CD4-positive, alpha-beta T cell treated with Interleukin-17A for 1 hour (primary cell): ENCODE measurements around the gene BLOC1S5.
"Not testable (repeated sequence)": the region's sequence is repeated elsewhere in the genome, so short reads cannot be mapped to it uniquely, and the experiment has no call there.

Experiments used
- DNase-seq: peaks from one replicate; pipeline ENCODE4 v3.0.0-alpha.2; 2020

BLOC1S5 gene

GRCh38 chr6:8080362-8081151, 16.4 kb upstream of the BLOC1S5 start:
- no peak for DNase-seq

- no peak for DNase-seq
These were observed 14.9 kb upstream of the BLOC1S5 start for GRCh38 chr6:8079126-8079525.

DNA sequence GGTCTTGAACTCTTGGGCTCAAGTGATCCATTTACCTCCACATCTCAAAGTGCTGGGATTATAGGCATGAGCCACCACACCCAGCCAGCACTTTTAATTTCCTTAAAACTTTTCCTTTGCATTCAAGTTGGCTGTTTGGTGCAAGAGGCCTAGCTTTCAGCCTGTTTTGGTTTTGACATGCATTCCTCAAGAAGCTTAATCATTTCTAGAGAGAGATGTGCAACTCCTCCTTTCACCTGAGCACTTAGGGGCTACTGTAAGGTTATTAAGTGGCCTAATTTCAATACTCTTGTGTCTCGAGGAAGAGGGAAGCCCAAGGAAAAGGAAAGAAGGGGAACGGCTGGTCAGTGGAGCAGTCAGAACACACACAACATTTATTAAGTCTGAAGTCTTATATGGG, 13.8 kb upstream of the BLOC1S5 start:
- no peak for DNase-seq

GRCh38 chr6:8075704-8076103, 11.5 kb upstream of the BLOC1S5 start:
- DNase-seq = no peak

GRCh38 chr6:8075185-8075584, 11.0 kb upstream of the BLOC1S5 start:
- no peak for DNase-seq

DNA sequence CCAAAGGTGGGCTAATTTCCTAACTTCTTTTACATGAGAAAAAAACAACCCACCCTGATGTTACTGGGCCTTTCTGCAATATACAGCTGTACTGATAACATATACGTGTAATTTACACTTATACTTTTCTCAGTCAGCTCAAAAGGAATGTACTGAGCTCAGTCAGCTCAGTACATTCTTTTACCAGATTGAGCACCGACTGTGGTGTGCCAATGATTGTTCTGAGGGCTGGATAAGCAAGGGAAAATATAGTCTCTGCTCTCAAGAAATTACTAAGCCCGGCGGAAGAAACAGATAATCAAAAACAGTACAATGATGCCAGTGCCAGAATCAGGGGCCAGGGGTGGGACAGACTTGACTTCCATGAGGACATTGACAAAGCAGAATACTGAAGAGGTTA, 10.0 kb upstream of the BLOC1S5 start:
- no peak for DNase-seq

- no peak for DNase-seq
These were observed 9.6 kb upstream of the BLOC1S5 start for GRCh38 chr6:8073758-8074157.

GRCh38 chr6:8070718-8071117, 6.5 kb upstream of the BLOC1S5 start:
- DNase-seq = no peak

DNA sequence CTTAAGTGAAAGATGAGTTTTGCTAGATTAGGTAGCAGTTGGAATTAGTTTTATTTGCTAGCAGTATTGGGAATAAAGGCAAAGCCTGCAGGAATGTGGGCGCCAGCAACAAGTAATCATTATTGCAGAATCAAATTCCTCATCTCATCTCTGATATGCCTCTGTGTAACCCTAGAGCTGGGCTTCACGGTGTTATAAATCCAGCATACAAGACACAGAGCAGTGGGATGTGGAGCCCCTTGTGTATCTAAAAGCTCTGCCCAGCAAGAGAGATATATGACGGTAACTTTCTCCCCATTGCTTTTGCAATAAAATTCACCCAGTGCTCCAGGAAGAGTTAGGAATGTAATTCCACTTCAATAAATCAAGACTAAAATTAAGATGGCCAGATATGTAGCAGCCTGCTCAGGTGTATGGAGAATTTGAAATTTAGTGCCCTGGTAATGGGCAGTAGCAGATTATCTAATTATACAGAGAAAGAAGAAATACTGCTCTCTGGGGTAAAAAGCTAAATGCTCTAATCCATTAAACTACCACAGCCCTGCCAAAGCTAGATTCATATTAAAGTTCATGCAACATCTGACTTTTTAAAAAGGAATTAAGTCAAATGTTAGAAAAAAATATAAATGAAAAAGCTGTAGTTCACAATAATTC, 5.6 kb upstream of the BLOC1S5 start:
- DNase-seq = no peak

DNA sequence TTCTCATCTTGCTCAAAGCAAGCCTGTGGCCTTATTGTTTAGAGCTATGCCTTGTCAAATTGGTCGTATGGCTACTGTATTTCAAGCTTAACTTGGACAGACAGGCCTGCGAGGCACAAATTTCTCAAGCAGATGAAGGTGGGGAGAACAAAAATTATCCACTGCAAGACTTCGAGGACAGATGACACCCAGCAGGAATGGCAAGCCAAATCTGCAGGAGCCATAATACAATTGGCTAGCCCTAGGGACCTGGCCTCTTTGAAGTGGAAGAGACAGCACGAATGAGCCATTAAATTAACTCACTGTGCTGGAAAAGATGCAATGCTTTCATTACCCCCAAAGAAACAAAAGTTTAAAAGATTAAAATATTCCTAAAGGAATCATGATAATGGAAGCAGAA, 5.0 kb upstream of the BLOC1S5 start:
- no peak for DNase-seq

- DNase-seq = no peak
These were observed 1.9 kb upstream of the BLOC1S5 start for GRCh38 chr6:8066108-8066507.

GRCh38 chr6:8065519-8065911, 1.3 kb upstream of the BLOC1S5 start:
- no peak for DNase-seq

- DNase-seq = no peak
These were observed 689 bp upstream of the BLOC1S5 start for GRCh38 chr6:8064638-8065518.

DNA sequence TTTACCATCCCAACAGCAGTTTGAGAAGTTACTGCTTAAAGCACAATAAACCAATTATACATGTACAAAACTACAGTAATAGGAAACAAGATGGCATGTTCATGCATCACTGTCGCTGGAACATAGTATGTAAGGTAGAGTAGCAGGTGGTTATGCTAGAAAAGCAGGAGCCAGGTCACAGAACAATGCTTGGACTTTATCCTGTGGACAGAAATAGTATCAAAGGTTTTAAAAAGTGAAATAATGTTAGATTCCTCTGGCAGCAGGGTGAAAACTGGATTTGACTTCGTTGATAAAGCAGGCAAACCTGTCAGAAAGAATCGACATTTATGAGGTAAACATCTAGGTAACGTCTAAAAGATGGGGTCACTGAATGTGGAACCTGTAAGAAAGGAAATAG, 2.5 kb downstream of the BLOC1S5 start:
- no peak for DNase-seq

GRCh38 chr6:8060346-8060745, 3.8 kb downstream of the BLOC1S5 start:
- no peak for DNase-seq

- DNase-seq = peak; percentile 18
These were observed 5.1 kb downstream of the BLOC1S5 start for GRCh38 chr6:8059129-8059528.

GRCh38 chr6:8057793-8058192, 6.4 kb downstream of the BLOC1S5 start:
- no peak for DNase-seq

GRCh38 chr6:8057263-8057662, 6.9 kb downstream of the BLOC1S5 start:
- no peak for DNase-seq

- no peak for DNase-seq
These were observed 9.9 kb downstream of the BLOC1S5 start for GRCh38 chr6:8054276-8054675.

DNA sequence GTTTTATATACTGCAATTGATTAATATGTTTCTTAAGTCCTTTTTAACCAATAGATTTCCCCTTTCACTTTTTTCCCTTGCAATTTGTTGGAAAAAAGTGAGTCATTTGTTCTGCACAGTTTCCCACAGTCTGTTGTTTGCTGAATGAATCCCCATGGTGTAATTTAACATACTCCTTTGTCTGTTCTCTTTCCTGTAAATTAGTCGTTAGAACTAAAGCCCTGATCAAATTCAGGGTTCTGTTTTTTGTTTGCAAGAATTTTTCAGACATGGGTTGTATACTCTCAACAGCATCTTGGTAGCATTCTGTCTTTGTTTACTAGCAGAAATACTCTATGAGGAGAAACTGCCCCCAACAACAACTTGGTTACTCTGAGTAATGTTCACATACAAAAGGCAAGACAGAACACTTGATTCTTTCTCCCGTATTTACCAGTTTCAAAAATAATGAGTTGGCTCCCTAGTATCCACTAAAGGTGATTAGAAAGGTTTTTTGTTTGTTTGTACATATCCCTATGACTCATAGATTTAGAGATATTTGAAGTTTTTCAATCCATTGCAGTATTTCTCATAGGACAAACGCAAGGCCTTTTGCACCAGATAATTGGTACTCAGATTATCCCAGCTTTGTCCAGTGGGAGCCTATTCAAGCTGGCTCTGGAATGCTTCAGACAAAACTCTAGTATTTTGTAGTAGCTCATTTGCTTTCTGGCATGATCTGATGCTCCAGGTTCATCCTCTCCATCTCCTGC, 16.5 kb downstream of the BLOC1S5 start:
- no peak for DNase-seq

DNA sequence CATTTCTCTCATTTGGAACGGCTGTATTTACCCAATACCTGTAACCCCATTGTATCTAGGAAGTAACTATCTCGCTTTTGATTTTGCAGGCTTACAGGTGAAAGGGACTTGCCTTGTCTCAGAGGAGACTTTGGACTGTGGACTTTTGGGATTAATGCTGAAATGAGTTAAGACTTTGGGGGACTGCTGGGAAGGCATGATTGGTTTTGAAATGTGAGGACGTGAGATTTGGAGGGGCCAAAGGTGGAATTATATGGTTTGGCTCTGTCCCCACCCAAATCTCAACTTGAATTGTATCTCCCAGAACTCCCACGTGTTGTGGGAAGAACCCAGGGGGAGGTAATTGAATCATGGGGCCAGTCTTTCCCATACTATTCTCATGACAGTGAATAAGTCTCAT, 18.4 kb downstream of the BLOC1S5 start:
- not testable (repeated sequence) for DNase-seq

DNA sequence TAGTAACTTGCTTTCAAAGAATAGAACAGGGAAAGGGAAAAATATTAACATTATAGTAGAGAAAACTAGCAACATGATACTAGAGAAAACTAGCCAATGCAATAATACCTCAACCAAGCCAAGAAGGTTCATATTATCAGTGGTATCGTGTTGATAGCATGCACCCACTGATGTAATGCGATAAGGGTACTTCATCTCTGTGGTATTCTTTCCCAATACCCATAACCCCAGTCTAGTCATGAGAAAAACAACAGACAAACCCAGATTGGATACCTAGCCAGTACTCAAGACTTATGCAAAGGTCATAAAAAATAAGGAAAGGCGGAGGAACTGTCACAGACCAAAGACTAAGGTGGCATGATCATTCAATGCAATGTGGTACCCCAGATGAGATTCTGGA, 21.0 kb downstream of the BLOC1S5 start:
- DNase-seq = no peak
